SK-N-MC (cell line): ENCODE results near the gene ARL4D.

Experiments
- EZH2 ChIP-seq: fragments of 200-600 bp; sonication (generic); IDR thresholded peaks from one replicate; pipeline ENCODE4 v1.6.1; 2017; ENCODE audit warnings: antibody characterized with exemption
- FOXP2 ChIP-seq: optimal IDR thresholded peaks from 2 replicates; pipeline ENCODE3; 2011; ENCODE audit warnings: mild to moderate bottlenecking, moderate library complexity; ENCODE audit not compliant: insufficient read depth; ENCODE audit errors: extremely low read length, control extremely low read depth
- POLR2AphosphoS5 ChIP-seq: IDR thresholded peaks from 2 replicates; pipeline ENCODE4 v1.6.1; 2012; ENCODE audit warnings: mild to moderate bottlenecking, low read depth, low read length, borderline replicate concordance

GRCh38 chr17:43372273-43372911, 26.4 kb upstream of the ARL4D start:
- TF ChIP-seq POLR2AphosphoS5 (no peak), FOXP2 (no peak), EZH2 (no peak)
